ENCODE measurements around the gene SMTNL2. TPM values are rescaled to one million over a fixed set of nuclear protein-coding genes. Genes with fewer than 3 reads are reported as not detected.
"Not testable (repeated sequence)": the region's sequence is repeated elsewhere in the genome, so short reads cannot be mapped to it uniquely, and the experiment has no call there.

Gene SMTNL2
- total RNA-seq, 1 donor from 2014 or later = 40.4 TPM

DNA sequence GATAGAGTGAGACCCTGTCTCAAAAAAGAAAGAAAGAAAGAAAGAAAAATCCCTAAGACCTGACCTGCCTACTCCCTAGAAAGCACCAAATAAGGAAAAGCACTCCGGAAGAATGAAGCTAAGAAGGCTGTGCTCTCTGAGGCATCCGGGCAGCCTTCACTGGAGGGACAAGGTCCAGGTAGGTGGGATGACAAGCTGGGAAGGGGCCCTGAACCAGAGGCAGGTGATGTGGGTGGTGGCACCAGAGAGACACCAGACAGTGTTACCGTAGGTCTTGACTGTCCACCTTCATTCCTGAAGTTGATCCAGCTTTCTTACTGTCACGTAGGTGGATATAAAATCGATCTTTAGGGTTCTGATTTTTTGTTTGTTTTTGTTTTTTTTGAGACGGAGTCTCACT, 26.3 kb downstream of the SMTNL2 start:
- intact Hi-C loops (cut with DNase I) = no loop called here
- no peak for DNase-seq
- no peak for ATAC-seq (ENCODE audit: poor library complexity)

DNA sequence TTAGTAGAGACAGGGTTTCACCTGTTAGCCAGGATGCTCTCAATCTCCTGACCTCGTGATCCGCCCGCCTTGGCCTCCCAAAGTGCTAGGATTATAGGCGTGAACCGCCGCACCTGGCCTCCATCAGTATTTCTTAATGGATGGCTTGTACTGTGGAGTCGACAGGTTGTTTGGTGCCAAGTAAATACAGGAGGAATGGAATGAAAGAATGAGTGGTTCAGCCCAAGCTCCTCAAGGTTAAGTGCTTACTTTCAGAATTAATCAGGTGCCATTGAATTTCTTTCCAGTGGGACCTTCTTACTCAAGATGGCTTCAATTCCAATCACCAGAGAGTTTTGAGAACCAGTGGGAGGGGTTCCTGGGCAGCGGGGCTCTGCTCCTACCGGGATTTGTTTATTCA, 32.1 kb downstream of the SMTNL2 start:
- ATAC-seq (ENCODE audit: poor library complexity) = no peak
- intact Hi-C loops (cut with DNase I) = no loop called here

DNA sequence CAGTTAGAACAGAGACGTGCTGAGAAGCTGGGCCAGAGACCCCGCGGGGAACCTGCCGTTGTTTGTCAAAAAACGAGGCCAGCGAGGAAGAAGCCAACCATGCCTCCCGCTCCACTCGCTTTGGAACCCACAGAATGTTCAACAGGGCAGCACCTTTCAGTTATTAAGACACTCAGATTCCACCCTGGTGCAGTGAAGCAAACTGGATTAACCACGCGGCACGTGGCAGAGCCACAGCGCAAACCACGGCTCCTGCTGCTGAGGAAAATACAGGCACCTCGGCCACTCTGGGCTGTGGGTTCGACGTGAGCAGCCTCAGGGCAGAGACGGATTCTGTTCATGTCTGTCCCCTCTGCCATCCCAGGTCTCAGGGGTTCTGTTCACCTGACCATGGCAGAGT, 32.8 kb downstream of the SMTNL2 start:
- ATAC-seq (ENCODE audit: poor library complexity) (no peak), DNase-seq (no peak)
- intact Hi-C loops (cut with DNase I) = no loop called here

More for the DNA sequence above, 32.1 kb downstream of the SMTNL2 start:
- no peak for DNase-seq

- intact Hi-C loops (cut with DNase I) = no loop called here
- DNase-seq (no peak), ATAC-seq (ENCODE audit: poor library complexity) (no peak)
These were observed 33.4 kb downstream of the SMTNL2 start for GRCh38 chr17:4617590-4618351.

DNA sequence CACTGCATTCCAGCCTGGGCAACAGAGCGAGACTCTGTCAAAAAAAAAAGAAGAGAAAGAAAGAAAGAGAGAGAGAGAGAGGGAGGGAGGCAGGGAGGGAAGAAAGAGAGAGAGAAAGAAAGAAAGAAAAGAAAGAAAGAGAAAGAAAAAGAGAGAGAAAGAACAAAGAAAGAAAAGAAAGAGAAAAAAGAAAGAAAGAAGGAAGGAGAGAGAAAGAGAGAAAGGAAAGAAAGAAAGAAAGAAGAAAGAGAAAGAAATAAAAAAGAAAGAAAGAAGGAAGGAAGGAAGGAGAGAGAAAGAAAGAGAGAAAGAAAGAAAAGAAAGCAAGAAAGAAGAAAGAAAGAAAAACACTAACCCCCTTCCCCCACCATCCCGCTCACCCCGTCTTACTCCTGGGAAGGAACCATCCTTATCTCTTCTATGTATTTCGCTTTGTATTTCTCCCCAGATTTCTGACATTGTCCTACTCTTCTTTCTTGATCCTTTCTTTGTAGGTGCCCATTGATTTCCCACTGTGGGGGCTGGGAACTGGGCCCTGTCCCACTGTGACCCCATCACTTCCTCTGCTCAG, 36.3 kb downstream of the SMTNL2 start:
- ATAC-seq (ENCODE audit: poor library complexity) = no peak
- no peak for DNase-seq
- intact Hi-C loops (cut with DNase I) = no loop called here

- intact Hi-C loops (cut with DNase I) = no loop called here
- ATAC-seq (ENCODE audit: poor library complexity) (no peak), DNase-seq (no peak)
These were observed 38.0 kb downstream of the SMTNL2 start for GRCh38 chr17:4622375-4622774.

DNA sequence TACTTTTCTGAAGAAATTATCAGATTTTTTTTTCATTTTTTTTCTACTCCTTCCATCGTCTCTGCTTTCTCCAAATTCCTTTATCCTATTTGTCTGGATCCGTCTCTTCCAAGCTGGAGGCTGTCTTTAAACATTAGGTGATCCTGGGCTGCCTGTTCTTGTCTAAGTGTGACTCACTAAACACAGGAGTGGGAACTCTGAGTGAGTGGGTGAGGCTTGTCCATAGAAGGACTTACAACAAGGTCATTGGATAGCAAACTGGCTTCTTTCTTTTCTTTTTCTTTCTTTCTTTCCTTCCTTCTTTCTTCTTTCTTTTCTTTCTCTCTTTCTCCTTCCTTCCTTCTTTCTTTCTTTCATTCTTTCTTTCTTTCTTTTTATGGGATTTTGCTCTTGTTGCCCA, 38.9 kb downstream of the SMTNL2 start:
- intact Hi-C loops (cut with DNase I) = no loop called here
- DNase-seq (no peak), ATAC-seq (ENCODE audit: poor library complexity) (no peak)

DNA sequence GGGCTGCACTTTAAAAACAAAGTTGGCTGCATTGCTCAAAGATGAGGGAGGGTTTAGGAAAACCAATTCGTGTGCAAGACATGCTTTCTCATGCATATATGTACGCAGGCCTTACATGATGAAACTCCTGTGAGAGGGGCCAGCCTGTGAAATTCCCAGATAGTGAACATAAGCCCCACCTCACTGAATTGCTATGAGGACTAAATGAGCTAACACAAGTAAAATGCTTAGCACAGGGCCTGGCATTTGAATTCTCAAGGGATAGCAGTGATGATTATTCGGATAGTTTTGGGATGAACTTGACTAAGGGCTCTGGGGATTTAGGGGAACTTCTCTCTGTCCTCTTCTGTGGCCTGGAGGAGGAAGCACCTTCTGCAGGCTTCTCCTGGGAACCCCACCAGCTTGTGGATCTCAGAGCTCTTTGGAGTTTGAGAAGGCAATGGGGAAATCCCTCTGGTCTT, 40.2 kb downstream of the SMTNL2 start:
- DNase-seq; intact Hi-C loops (cut with DNase I); ATAC-seq (ENCODE audit: poor library complexity): not testable (repeated sequence)

- DNase-seq = no peak
- peak; percentile 75 for ATAC-seq (ENCODE audit: poor library complexity)
- intact Hi-C loops (cut with DNase I) = loop anchor here (5.0 kb wide), 1 partner anchor 203 kb away; no protein-coding TSS in a partner anchor
These were observed 40.9 kb downstream of the SMTNL2 start for GRCh38 chr17:4625181-4625617.

- ATAC-seq (ENCODE audit: poor library complexity) = no peak
- DNase-seq = no peak
- intact Hi-C loops (cut with DNase I) = loop anchor here (2.0 to 5.0 kb wide), 2 partner anchors 62 to 204 kb away; no protein-coding TSS in a partner anchor
These were observed 42.5 kb downstream of the SMTNL2 start for GRCh38 chr17:4626734-4627256.

DNA sequence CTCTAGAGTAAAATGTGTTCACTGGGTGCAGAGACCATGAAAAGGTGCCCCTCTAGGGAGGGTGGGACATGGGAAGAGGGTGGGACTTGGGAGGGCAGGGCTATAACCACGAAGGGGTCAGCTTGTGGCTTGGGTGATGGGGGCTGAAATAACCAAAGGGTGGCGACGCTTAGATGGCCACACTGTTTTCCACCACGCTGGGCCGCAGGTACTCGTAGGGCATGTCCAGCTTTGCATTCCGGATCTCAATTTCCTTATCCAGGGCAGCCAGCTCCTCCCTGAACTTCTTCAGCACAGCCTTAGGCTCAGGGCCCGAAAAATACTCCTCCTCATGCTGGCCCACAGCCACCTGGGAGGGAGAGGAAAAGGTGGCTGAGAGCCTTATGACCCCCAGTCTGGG, 47.1 kb downstream of the SMTNL2 start:
- ATAC-seq (ENCODE audit: poor library complexity) (no peak), DNase-seq (no peak)
- intact Hi-C loops (cut with DNase I) = no loop called here

GRCh38 chr17:4631836-4632580, 47.7 kb downstream of the SMTNL2 start:
- ATAC-seq (ENCODE audit: poor library complexity) (no peak), DNase-seq (no peak)
- intact Hi-C loops (cut with DNase I) = no loop called here

- DNase-seq (no peak), ATAC-seq (ENCODE audit: poor library complexity) (no peak)
- intact Hi-C loops (cut with DNase I) = no loop called here
These were observed 48.2 kb downstream of the SMTNL2 start for GRCh38 chr17:4632581-4632920.

DNA sequence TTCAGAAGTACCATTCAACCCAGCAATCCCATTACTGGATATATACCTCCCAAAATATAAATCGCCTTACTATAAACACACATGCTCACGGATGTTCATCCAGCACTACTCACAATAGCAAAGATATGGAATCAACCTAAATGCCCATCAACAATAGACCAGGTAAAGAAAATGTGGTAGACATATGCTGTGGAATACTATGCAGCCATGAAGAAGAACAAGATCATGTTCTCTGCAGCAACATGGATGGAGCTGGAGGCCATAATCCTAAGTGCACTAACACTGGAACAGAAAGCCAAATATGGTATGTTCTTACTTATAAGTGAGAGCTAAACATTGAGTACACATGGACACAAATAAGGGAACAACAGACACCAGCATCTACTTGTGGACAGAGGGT, 49.3 kb downstream of the SMTNL2 start:
- intact Hi-C loops (cut with DNase I) = no loop called here
- DNase-seq = no peak
- ATAC-seq (ENCODE audit: poor library complexity) = no peak

DNA sequence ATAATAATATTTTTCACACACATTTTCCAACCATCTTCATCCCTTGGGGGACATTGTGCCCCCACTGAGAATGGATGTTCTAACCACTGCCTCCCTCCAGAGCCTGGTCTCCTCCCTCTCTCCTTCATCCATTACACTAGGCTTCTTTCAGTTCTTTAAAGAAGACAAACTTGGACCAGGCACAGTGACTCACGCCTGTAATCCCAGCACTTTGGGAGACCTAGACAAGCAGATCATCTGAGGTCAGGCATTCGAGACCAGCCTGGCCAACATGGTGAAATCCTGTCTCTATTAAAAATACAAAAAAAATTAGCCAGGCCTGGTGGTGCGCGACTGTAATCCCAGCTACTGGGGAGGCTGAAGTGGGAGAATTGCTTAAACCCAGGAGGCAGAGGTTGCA, 50.6 kb downstream of the SMTNL2 start:
- no peak for DNase-seq
- no peak for ATAC-seq (ENCODE audit: poor library complexity)
- intact Hi-C loops (cut with DNase I) = no loop called here

DNA sequence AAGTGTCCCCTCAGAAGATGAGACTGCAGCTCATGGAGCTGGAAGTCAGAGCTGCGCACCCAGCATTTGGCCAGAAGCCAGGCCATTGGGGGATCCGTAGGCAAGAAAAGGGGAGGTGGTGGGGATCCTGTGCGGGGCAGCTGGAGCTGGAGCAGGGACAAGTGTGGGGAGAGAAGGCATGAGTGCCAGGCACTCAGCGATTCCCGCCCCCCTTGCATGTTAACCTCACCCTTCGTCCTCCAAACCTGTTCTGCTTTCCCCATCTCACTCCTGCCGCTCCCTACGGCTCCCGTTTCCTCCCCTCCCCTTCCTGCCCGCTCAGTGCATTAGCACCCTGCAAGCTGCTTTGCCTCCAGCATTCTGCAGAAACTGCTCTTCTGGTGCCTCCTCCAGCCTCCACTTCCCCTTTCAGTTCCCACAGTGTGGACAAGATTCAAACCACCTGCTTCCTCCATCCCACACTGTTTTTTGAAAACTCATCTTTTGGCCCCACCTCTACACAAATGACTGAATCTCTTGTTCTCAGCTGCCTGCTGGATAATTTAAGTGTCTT, 51.6 kb downstream of the SMTNL2 start:
- intact Hi-C loops (cut with DNase I) = no loop called here
- ATAC-seq (ENCODE audit: poor library complexity) = peak; percentile 57
- no peak for DNase-seq

GRCh38 chr17:4636474-4637100, 52.3 kb downstream of the SMTNL2 start:
- ATAC-seq (ENCODE audit: poor library complexity) = no peak
- DNase-seq = no peak
- intact Hi-C loops (cut with DNase I) = no loop called here

DNA sequence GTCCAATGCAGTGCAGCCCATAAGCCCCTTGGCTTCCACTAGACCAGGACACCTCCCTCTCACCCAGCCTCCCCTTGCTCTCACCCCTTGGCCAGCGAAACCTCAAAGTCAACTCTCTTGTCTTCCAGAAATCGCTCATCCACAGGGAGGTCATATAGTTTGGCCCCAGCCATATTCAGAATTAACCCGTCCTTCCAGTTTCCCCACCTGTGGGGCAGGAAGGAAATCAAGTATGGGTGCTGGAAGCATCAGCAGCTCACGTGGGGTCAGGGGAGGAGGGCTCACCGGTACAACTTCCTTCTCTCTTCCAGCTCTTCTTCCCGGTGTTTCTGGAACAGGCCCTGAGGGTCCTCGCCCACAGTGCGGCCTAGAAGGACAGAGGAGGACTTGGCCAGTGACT, 54.4 kb downstream of the SMTNL2 start:
- DNase-seq; intact Hi-C loops (cut with DNase I); ATAC-seq (ENCODE audit: poor library complexity): not testable (repeated sequence)
